ENCODE data around the gene IL12RB1.
"Not testable (repeated sequence)": the region's sequence is repeated elsewhere in the genome, so short reads cannot be mapped to it uniquely, and the experiment has no call there.

The IL12RB1 gene

GRCh38 chr19:18049385-18049784 lies 37.3 kb downstream of the IL12RB1 start:
- Mint-ChIP-seq H3K4me1 (peaks cover 41% of the 10 kb centered on the region), H3K9me3 (no peaks in the 10 kb centered on the region), H3K27me3 (no peaks in the 10 kb centered on the region), H3K27ac (no peak overlapping the region), H3K4me3 (no peak overlapping the region)
- DNase-seq, result no peak
- ATAC-seq, result no peak

- Mint-ChIP-seq H3K4me3 (peak overlapping the region in 1 of 2 donors; percentile 82), H3K9me3 (peaks cover 2 to 3% of the 10 kb centered on the region in 2 donors), H3K27ac (peak overlapping the region; percentile 66 to 93), H3K27me3 (no peaks in the 10 kb centered on the region), H3K4me1 (peaks cover 67% of the 10 kb centered on the region)
- ATAC-seq, result no peak
- no peak for DNase-seq
These were observed 40.5 kb downstream of the IL12RB1 start for GRCh38 chr19:18046059-18046718.

GRCh38 chr19:18045307-18046050 lies 41.3 kb downstream of the IL12RB1 start:
- H3K27me3 Mint-ChIP-seq, result no peaks in the 10 kb centered on the region
- DNase-seq (no peak), ATAC-seq (peak; percentile 37)
- peaks cover 7 to 9% of the 10 kb centered on the region in 2 donors for H3K9me3 Mint-ChIP-seq
- peak overlapping the region; percentile 88 to 93 for H3K27ac Mint-ChIP-seq
- H3K4me1 Mint-ChIP-seq, result peaks cover 62% of the 10 kb centered on the region
- H3K4me3 Mint-ChIP-seq, result peak overlapping the region; percentile 74 to 82

- DNase-seq (peak; percentile 84 to 94), ATAC-seq (peak; percentile 99)
- H3K27me3 Mint-ChIP-seq, result no peaks in the 10 kb centered on the region
- H3K4me1 Mint-ChIP-seq, result peaks cover 57% of the 10 kb centered on the region
- H3K9me3 Mint-ChIP-seq, result peaks cover 7 to 16% of the 10 kb centered on the region in 2 donors
- H3K4me3 Mint-ChIP-seq, result peak overlapping the region; percentile 74 to 82
- H3K27ac Mint-ChIP-seq, result peak overlapping the region; percentile 73 to 88
These were observed 41.9 kb downstream of the IL12RB1 start for GRCh38 chr19:18044825-18045304.

GRCh38 chr19:18043676-18044075 lies 43.1 kb downstream of the IL12RB1 start:
- H3K4me3 Mint-ChIP-seq, result peak overlapping the region; percentile 14 to 33
- no peak for ATAC-seq
- H3K9me3 Mint-ChIP-seq, result peaks cover 7 to 16% of the 10 kb centered on the region in 2 donors
- peaks cover 55% of the 10 kb centered on the region for H3K4me1 Mint-ChIP-seq
- H3K27ac Mint-ChIP-seq, result no peak overlapping the region
- H3K27me3 Mint-ChIP-seq, result no peaks in the 10 kb centered on the region
- DNase-seq, result no peak

GRCh38 chr19:18041054-18041453 lies 45.7 kb downstream of the IL12RB1 start:
- ATAC-seq (no peak), DNase-seq (no peak)
- Mint-ChIP-seq H3K4me1 (peaks cover 48% of the 10 kb centered on the region), H3K4me3 (no peak overlapping the region), H3K9me3 (peaks cover 7 to 16% of the 10 kb centered on the region in 2 donors), H3K27me3 (no peaks in the 10 kb centered on the region), H3K27ac (no peak overlapping the region)

- not testable (repeated sequence) for DNase-seq, H3K4me3 Mint-ChIP-seq, H3K27ac Mint-ChIP-seq, ATAC-seq, H3K9me3 Mint-ChIP-seq, H3K27me3 Mint-ChIP-seq
- peaks cover 26% of the 10 kb centered on the region for H3K4me1 Mint-ChIP-seq
These were observed 54.6 kb downstream of the IL12RB1 start for GRCh38 chr19:18032102-18032501.

GRCh38 chr19:18031401-18031800 lies 55.3 kb downstream of the IL12RB1 start:
- H3K27me3 Mint-ChIP-seq, ATAC-seq: not testable (repeated sequence)

GRCh38 chr19:18029617-18030338 lies 57.0 kb downstream of the IL12RB1 start:
- Mint-ChIP-seq H3K4me1 (peaks cover 31% of the 10 kb centered on the region), H3K9me3 (no peaks in the 10 kb centered on the region), H3K27me3 (no peaks in the 10 kb centered on the region), H3K27ac (no peak overlapping the region), H3K4me3 (no peak overlapping the region)
- ATAC-seq, result peak; percentile 23
- DNase-seq, result no peak

More at GRCh38 chr19:18031401-18031800, 55.3 kb downstream of the IL12RB1 start:
- not testable (repeated sequence) for DNase-seq, H3K27ac Mint-ChIP-seq, H3K4me3 Mint-ChIP-seq, H3K9me3 Mint-ChIP-seq
- H3K4me1 Mint-ChIP-seq, result peaks cover 26% of the 10 kb centered on the region

- no peak overlapping the region for H3K4me3 Mint-ChIP-seq
- no peaks in the 10 kb centered on the region for H3K27me3 Mint-ChIP-seq
- DNase-seq, result no peak
- H3K9me3 Mint-ChIP-seq, result peaks cover 0 to 4% of the 10 kb centered on the region in 2 donors
- no peak for ATAC-seq
- H3K27ac Mint-ChIP-seq, result no peak overlapping the region
- peaks cover 52% of the 10 kb centered on the region for H3K4me1 Mint-ChIP-seq
These were observed 59.6 kb downstream of the IL12RB1 start for GRCh38 chr19:18027151-18027550.

- H3K27ac Mint-ChIP-seq, result peak overlapping the region; percentile 91 to 96
- H3K4me1 Mint-ChIP-seq, result peaks cover 64% of the 10 kb centered on the region
- DNase-seq (peak in 1 of 2 donors; percentile 50), ATAC-seq (peak; percentile 22)
- peaks cover 0 to 5% of the 10 kb centered on the region in 2 donors for H3K9me3 Mint-ChIP-seq
- peak overlapping the region; percentile 98 for H3K4me3 Mint-ChIP-seq
- H3K27me3 Mint-ChIP-seq, result no peaks in the 10 kb centered on the region
These were observed 63.0 kb downstream of the IL12RB1 start for GRCh38 chr19:18023622-18024251.

GRCh38 chr19:18021121-18021755 lies 65.5 kb downstream of the IL12RB1 start:
- peaks cover 80% of the 10 kb centered on the region for H3K4me1 Mint-ChIP-seq
- ATAC-seq (peak; percentile 68), DNase-seq (peak; percentile 67 to 76)
- peaks cover 0 to 5% of the 10 kb centered on the region in 2 donors for H3K9me3 Mint-ChIP-seq
- peak overlapping the region; percentile 98 for H3K4me3 Mint-ChIP-seq
- H3K27me3 Mint-ChIP-seq, result no peaks in the 10 kb centered on the region
- H3K27ac Mint-ChIP-seq, result peak overlapping the region; percentile 94 to 97

GRCh38 chr19:18020212-18021085 lies 66.3 kb downstream of the IL12RB1 start:
- Mint-ChIP-seq H3K27ac (peak overlapping the region; percentile 94 to 97), H3K9me3 (peaks cover 0 to 5% of the 10 kb centered on the region in 2 donors), H3K27me3 (no peaks in the 10 kb centered on the region), H3K4me3 (peak overlapping the region; percentile 98), H3K4me1 (peaks cover 83% of the 10 kb centered on the region)
- ATAC-seq, result no peak
- DNase-seq, result no peak

Data from stimulated activated naive CD8-positive, alpha-beta T cell treated with anti-CD3 and anti-CD28 coated beads, Interleukin-15, amount 100 ng/mL, for 72 hours (primary cell).